OCI-M2 (cell line): Measurements from ENCODE around the gene LMNTD2.
"Not testable (repeated sequence)": the region's sequence is repeated elsewhere in the genome, so short reads cannot be mapped to it uniquely, and the experiment has no call there.

Source experiments
- DNase-seq: peaks from one replicate; lab custom pipeline; 2025; ENCODE audit not compliant: unreplicated experiment; lab: John Stamatoyannopoulos, UW

LMNTD2 gene

GRCh38 chr11:534396-535209, 25.9 kb downstream of the LMNTD2 start:
- no peak for DNase-seq

- DNase-seq = no peak
Measured at GRCh38 chr11:533586-534395, 26.7 kb downstream of the LMNTD2 start.

- DNase-seq = no peak
Measured at GRCh38 chr11:532986-533585, 27.5 kb downstream of the LMNTD2 start.

- no peak for DNase-seq
Measured at GRCh38 chr11:532527-532985, 28.0 kb downstream of the LMNTD2 start.

- no peak for DNase-seq
Measured at GRCh38 chr11:531919-532526, 28.5 kb downstream of the LMNTD2 start.

- no peak for DNase-seq
Measured at GRCh38 chr11:530960-531831, 29.3 kb downstream of the LMNTD2 start.

- no peak for DNase-seq
Measured at GRCh38 chr11:529728-530411, 30.7 kb downstream of the LMNTD2 start.

GRCh38 chr11:528815-529727, 31.5 kb downstream of the LMNTD2 start:
- no peak for DNase-seq

GRCh38 chr11:528166-528814, 32.2 kb downstream of the LMNTD2 start:
- no peak for DNase-seq

GRCh38 chr11:526192-526591, 34.3 kb downstream of the LMNTD2 start:
- DNase-seq = no peak

- DNase-seq = no peak
Measured at GRCh38 chr11:521177-521688, 39.3 kb downstream of the LMNTD2 start.

- no peak for DNase-seq
Measured at GRCh38 chr11:520428-521176, 39.9 kb downstream of the LMNTD2 start.

GRCh38 chr11:518463-519202, 41.9 kb downstream of the LMNTD2 start:
- DNase-seq = no peak

- not testable (repeated sequence) for DNase-seq
Measured at GRCh38 chr11:516918-517685, 43.4 kb downstream of the LMNTD2 start.

GRCh38 chr11:516400-516799, 44.1 kb downstream of the LMNTD2 start:
- no peak for DNase-seq

GRCh38 chr11:515131-515530, 45.4 kb downstream of the LMNTD2 start:
- DNase-seq = no peak
